Stimulated activated CD4-positive, alpha-beta T cell treated with anti-CD3 and anti-CD28 coated beads, Interleukin-15, amount 100 ng/mL, for 24 hours (primary cell): ENCODE results near the gene EPHA2.
"Not testable (repeated sequence)": the region's sequence is repeated elsewhere in the genome, so short reads cannot be mapped to it uniquely, and the experiment has no call there.

Experiments used
- DNase-seq: peaks from one replicate; pipeline ENCODE4 v3.0.0-alpha.2; 2020

The EPHA2 gene

DNA sequence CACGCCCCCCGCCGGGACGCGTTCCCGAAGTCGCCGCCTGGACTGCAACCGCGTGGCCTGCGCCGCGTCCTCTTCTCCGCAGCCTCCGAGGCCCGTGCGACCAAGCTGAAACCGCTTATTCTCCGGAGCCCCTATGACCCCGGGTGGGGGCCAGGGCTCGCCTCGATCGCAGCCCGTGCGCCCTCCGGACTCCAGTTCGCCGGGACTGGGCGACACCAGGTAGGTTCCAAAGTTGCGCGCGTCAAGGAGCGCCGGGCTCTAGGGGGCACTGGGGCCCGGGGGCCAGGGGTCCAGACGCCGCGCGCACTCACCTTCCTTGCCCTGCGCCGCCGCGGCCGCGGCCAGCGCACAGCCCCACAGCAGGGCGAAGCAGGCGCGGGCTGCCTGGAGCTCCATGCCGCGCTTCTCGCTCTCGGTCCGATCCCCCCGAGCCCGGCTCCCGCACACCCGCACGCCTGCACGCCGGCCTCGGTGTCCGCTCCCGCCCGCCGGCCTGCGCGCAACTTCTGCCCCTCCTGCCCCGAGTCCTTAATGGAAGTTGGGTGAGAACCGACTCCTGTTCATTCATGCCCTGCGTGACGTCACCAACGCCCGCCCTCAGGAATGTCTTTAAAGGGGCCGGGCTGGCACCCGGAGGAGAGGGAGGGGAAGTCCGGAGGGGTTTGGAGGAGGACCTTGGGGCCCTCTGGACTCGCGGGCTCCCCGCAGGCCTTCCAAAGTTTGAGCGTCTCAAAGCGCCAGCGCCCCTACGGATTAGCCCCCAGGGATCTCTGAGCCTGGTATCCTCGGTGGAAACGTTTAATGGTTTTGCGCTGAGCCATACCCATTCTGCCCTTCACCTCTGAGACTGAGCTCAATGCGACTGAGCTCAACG, at the start of gene EPHA2:
EPHA2 (minus strand) TSS at position 533 of the 874 bp plus-strand sequence; CDS start at position 396, 137 bp downstream.
- peak; percentile 33 for DNase-seq

- no peak for DNase-seq
Measured at GRCh38 chr1:16205334-16205671, 49.4 kb upstream of the EPHA2 start.

DNA sequence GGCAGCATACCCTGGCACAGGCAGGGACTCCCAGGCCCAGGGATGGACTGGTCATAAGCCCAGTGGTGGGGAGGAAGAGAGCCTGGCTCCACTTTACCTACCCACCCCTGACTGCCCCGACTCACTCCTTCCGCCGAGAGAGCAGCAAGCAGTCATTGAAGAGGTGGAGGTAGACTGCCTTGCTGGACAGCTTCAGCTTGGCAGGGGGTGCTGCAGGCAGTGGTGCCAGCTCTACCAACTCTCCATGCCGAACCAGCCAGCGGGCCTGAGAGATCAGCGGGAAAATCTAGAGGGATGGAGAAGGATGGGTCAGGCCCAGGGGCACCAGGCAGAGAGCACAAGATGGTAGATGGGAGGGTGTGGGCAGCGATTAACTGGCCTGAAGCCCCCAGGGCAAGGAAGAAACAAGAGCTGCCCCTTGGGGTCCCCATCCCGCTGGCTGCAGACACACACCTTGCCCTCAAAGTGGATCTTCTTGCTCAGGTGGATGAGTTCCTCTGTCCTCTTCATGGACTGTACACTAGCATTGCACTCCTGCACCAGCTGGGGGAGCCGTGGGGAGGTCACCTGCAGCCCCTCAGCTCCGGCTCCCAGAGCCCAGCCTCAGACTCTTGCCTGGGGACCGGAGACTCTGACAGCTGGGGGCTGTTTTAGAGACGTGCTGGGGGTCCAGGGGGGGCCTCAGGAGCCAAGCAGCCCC, 48.9 kb upstream of the EPHA2 start:
- peak; percentile 52 for DNase-seq

DNA sequence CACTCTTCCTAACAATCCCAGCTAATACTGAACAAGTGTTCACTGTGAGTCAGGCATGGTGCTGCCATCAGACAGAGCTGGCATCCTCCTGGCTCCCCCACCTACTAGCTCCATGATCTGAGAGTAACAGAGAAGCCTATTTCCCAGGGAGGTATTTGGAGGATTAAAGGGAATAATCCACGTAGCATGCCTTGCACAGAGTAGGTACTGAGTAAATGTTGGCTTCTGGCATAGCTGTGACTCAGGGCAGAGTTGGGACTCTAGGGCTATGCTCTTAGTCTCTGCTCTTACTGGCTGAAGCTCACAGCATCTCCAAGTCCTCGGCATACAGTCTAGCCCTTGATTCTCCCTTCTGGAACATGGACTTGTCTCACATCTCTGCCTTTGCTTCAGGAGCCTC, 48.3 kb upstream of the EPHA2 start:
- no peak for DNase-seq

DNA sequence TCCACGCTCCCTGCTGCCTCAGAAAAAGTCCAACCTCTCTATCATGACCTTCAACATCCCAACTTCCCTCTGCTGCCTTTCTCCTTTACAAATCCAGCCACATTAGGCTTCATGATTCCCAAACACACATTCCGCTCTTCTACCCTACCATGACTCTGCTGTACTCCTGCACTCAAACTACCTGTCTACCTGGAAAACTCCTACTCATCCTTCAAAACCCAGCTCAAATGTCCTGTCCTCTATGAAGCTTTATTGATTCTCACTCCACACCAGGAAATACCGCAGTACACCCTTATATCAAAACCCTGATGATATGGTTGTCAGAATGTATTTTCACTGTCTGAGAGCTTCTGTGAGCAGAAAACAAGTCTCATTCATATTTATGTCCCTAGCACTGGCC, 47.7 kb upstream of the EPHA2 start:
- no peak for DNase-seq

DNA sequence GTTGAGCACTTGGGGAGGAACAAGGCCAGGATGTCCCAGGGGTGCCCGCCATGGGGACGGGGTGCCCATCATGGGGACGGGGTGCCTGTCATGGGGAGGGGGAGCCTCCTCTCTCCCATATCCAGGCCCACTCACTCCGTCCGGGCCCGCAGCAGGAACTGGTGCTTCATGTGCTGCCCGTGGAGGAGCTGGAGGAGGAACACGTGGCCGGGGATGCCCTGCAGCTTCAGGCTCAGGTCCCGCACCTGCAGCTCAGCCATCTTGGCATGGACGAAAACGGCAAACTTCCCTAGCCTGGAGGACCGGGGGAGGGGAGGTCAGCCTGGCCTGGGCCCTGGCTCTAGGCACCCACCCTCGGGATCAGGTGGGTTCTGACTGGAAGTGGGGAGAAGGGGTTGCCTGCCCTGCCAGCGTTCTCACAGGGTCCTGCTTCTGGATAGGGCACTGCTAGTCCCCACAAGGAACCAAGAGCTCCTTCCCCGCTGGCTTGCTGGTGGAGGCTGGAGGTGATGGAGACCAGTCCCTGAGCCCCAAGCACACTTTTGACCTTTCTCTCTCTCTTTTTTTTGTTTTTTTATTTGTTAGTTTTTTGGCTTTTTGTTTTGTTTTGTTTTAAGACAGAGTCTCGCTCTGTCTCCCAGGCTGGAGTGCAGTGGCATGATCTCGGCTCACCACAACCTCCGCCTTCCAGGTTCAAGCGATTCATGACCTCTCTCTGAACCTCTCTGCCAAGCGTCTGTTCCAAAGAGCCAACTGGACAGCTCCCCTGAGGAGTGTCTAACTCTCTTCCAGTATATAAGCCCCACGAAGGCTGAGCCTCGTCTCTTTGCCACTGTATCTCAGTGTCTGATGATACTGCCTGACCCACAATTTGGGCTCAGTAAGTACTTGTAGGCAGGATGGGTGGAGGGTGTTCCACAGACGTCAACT, 46.7 kb upstream of the EPHA2 start:
- no peak for DNase-seq

DNA sequence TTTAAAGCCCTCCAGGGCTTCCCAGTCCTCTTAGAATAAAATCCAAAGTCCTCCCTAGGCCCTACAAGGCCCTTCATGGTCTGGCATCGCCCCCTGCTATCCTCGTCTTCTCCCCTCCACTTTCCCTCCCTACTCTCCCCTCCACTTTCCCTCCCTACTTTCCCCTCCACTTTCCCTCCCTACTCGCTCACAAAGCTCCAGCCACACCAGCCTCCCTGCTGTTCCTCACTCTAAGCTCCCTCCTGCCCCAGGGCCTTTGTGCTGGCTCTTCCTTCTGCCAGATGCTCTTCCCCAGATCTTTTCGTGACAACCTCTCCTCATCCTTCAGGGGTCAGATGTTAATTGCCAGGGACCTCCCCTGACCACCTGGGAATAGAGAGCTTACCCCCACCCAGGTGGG, 43.8 kb upstream of the EPHA2 start:
- no peak for DNase-seq

DNA sequence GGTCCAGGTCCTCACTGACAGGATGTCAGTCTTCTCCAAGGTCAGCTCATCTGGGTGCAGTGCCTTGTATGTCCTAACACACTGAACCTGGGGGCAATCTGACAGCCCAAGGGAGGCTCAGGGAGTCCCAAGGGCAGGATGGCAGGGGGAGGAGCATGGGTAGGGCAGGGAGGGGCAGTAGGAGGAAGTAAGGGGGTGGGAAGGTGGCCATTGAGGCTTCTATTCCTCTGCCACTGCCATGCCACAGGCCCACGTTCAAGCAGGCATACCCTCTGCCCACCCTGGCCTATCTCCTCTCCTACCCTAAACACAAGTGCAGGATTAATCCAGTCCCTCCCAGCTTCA, 43.3 kb upstream of the EPHA2 start:
- no peak for DNase-seq

DNA sequence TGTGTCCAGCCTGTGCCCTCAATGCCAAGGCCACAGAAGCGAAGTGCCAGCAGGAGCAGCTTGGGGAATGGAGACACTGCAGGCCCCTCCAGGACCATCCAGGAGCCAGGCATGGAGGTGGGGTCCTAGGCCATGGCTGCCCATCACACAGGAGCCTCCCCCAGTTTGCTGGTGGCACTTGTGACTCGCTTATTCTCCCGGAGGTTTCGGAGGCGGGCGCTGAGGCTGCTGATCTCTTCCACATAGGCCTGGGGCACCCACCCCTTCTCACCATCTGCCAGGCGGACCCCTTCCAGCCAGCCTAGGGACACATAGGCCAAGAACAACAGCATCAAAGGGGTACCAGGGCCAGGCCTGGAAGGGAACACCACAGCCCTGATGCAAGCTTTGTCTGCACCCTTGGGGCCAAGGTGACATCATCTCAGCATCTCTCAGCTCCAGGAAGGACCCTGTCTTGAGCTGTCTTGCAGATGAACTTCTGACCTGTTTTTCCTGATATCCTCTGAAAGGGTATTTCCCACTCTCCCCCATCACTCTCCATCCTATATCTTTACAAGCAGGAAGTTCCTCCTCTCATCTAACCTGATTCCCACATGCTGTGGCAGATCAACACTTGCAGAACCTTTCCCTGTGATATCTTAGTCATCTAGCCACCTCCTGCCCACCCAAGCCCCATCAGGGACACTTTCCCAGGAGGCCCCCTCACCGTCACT, 42.7 kb upstream of the EPHA2 start:
- DNase-seq, result no peak

DNA sequence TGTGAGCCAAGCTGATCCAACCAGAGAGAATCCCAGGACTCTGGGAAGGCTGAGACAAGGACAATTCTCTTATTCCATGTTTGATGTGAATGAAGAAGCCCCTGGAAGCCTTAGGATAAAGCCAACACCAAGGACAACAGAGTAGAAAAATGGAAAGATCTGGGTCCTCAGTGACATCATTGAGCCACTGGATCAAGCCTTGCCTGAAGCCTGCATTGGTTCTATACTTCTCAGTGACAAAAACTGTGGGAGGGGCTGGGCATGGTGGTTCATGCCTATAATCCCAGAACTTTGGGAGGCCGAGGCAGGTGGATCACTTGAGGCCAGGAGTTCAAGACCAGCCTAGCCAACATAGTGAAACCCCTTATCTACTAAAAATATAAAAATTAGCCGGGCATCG, 41.0 kb upstream of the EPHA2 start:
- DNase-seq, result no peak

DNA sequence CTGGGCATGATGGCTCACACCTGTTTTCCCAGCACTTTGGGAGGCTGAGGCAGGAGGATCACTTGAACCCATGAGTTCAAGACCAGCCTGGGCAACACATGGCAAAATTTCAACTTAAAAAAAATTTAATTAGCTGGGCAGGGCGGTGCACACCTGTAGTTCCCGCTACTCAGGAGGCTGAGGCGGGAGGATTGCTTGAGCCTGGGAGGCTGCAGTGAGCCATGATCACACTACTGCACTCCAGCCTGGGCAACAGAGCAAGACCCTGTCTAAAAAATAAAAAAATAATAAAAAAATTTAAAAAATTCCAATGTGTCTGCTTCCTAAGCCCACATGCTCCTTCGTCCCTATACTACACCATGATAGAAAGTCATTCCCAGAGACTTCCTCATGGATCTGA, 40.3 kb upstream of the EPHA2 start:
- DNase-seq, result not testable (repeated sequence)

- no peak for DNase-seq
Measured at GRCh38 chr1:16195518-16195905, 39.6 kb upstream of the EPHA2 start.

DNA sequence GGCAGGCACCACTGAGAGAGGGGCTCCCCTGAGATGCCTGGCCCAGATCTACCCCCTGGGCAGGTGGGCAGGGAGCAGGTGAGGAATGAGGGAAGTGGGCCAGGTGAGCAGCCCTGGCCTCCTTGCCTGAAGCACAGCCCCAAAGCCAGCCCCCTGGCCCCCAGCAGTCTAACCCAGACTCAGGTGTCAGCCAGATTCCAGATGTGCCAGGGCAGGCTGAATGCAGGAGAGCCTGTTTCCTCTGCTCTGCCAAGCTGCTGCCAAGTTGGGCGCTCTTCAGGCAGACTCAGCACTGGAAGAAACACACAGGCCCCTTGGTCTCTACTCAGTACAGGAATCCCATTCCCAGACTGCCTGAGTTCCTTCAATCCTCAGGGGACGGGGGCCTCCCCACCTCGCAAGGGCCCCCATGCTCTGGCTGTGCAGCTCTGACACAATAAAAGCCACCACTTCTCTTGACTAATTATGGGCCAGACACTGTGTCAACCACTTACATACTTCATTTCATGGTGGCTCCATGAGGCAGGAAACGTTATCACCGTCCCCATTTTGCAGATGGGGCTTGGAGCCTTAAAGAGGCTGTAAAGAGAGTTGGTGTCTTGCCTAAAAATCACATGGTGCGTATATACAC, 36.2 kb upstream of the EPHA2 start:
- DNase-seq, result no peak

- DNase-seq, result no peak
Measured at GRCh38 chr1:16191309-16191708, 35.4 kb upstream of the EPHA2 start.

DNA sequence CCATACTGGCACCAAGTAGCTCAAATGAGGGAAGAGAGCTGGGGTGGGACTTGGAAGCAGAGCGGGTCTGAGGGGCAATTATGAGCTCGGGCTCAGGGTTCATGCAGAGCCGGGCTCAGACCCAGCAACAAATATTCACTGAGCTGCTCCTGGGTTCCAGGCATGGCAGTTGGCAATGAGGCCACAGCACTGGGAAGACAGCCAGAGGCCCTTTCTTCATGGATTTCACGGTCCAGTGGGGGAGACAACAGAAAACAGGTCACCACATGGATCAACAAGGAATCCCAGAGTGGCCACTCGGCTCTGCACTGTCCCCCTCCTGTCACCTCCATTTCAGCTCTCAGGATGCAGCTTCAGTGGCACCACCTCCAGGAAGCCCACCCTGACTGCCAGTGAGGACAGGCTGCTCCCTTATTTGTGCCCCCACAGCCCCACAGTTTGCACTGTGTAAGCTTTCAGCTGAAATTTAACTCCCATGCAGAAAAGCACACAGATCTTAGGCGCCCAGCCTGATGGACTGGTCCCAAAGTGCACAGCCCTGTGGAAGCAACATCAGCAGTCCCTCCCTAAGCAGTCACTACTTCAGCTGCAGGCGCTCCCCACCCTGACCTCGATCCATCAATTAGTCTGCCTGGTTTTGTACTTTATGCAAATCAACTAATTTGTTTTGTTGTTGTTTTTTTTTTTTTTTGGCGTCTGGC, 34.2 kb upstream of the EPHA2 start:
- DNase-seq, result no peak

DNA sequence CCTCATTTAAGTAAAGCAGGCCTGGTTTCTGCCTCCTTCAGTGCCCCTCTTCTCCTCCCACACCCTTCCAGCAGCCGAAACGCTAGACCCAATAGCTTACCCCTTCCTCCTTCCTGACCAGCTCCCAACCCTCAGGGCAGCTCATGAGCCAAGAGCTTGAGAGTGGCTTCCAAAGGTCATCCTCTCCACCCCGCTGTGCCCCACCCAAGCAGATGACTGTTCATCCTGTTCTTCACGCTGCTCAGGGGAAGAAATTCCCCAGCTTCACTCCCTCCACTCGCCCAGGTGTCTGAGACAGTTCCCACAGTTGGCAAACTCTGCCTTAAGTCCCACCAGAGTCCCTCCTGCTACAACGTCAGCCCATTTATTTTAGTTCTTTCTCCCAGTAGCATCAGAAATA, 33.1 kb upstream of the EPHA2 start:
- DNase-seq, result no peak

- peak; percentile 82 for DNase-seq
Measured at GRCh38 chr1:16187748-16188401, 32.0 kb upstream of the EPHA2 start.

DNA sequence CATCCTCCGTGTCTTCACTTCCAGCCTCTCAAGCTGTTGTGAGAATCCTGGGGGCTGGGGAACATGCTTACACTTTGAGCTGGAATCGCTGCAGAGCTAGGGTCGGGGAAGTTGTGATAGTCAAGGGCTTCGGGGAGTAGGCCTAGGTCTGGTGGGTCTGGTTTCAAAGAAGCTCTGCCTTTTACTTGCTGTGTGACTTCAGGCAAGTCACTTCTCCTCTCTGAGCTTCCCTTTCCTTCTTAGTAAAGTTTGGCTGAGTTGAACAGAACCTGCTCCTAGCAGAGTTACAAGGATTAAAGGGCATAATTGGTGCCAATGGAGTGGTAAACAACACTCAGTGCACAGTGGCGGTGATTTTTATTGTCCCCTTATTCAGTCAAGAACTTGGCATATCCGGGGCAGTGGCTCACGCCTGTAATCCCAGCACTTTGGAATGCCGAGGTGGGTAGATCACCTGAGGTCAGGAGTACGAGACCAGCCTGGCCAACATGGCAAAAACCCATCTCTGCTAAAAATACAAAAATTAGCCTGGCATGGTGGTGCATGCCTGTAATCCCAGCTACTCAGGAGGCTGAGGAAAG, 30.9 kb upstream of the EPHA2 start:
- no peak for DNase-seq

DNA sequence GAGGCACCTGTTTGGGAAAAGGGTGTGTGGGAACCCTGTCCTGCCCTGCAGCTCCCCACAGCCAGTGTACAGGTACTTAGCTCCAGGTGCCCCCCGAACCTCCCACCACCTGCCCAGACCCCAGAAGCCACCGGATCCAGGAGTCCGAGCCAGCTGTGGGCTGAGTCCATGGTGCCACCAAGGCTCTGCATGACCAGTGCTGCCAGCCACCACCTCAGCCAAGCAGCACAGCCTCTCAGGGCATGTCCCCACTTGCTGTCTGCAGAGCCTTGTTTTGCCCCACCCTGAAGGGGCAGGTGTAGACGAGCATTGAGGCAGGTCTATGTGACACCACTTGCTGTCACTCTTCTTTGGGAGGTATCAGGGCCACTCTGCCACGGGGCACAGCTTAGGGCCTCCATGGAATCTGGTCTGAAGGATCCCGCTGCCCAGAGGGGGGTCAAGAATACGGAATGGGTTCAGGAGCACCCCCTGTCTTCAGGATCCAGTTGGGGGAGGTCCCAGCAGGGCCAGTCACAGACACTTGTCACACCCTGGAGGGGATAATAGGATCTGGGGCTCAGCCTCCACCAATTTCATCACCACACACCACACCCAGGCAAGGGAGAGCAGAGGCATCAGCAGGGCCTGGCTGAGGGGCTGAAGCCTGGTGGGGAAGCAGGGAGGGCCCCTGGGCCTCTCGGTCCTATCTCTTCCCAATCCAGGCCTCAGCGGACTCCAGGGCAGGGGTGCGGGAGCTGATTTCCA, 28.9 kb upstream of the EPHA2 start:
- DNase-seq, result no peak
